K562 (cell line): ENCODE measurements around the gene AOC1.

Experiments used
- FOXK2 ChIP-seq, 2 experiments: fragments of 450-650 bp; IDR thresholded peaks in 1 of 2; conservative IDR thresholded peaks in 1 of 2; 2 replicates each; pipeline ENCODE4 v1.6.1; 2016; ENCODE audit warnings: low read depth in 2 of 2, mild to moderate bottlenecking in 1 of 2
- JUND ChIP-seq, 2 experiments: IDR thresholded peaks; 2 replicates in 1 of 2; 3 replicates in 1 of 2; pipeline ENCODE4 v1.6.1; 2011; ENCODE audit warnings: borderline replicate concordance in 2 of 2, low read depth in 2 of 2, low read length in 2 of 2, improper control_type of control experiment in 1 of 2, missing biosample characterization in 1 of 2, missing genetic modification characterization in 1 of 2, missing genetic modification reagents in 1 of 2

DNA sequence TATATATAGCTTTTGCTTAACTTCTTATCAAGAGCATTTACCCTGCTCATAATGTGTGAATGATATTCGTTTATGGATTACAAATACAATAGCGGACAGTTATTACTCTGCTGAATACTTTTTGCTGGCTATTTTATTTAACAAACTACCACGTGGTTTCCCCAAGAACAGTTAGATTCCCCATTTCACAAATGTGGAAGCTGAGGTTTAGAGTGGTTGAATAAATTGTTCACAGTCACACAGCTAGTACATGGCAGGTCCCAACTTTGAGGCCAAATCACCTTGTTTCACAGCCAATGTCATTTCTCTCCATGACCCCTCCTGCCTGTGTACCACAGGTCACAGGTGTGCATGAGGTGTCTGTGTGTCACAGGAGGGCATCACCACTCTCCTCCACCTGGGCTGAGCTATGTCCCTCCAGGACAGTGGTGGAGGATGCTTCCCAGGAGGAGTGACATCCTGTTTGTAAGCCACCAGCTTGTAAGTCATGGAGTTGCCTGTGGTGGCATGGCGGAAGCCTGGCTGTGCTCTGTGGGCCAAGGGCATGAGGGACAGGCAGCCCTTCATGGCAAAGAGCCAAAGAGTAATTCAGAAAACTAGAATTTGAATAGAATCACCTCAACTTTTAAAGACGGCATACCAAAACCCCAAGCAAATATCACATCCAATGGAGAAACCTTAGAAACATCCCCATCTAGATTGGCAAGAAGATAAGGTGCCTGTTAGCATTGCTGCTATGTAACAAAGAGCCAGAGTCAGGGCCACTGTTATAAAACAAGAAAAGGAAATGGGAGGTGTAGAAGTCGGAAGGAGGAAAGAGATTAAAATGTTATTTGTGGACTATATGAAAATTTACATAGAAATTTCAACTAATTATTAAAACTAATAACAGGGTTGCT, 51.9 kb downstream of the AOC1 start:
- TF ChIP-seq FOXK2 (conservative IDR thresholded peaks at IDR 0.05 in 1 of 2, IDR thresholded peaks at IDR 0.05 in 1 of 2; ENCODE audit: low read depth in 2 of 2): no peak
- no peak for TF ChIP-seq JUND (IDR thresholded peaks at IDR 0.05; ENCODE audit: borderline replicate concordance, low read depth, low read length)
- no peak for TF ChIP-seq JUND (tag; IDR thresholded peaks at IDR 0.05; ENCODE audit: borderline replicate concordance, low read depth, low read length)
